MCF 10A (cell line): ENCODE measurements around the gene CHKB. TPM values are rescaled to one million over a fixed set of nuclear protein-coding genes. Genes with fewer than 3 reads are reported as not detected.

ENCODE experiments used
- BruUV-seq: library from RNA; stranded (reverse); fragments of 400-500 nt; replicated peaks from 2 replicates; lab custom pipeline; 2021; lab: Mats Ljungman, UMichigan
- CTCF ChIA-PET: fragments of 300-600 bp; sonication (Branson Sonifier 250); formaldehyde crosslinking; extraction: SDS; loops from one replicate; lab custom pipeline; 2021; ENCODE audit warnings: antibody characterized with exemption, inconsistent platforms; lab: Yijun Ruan, JAX
- POLR2A ChIA-PET: fragments of 300-600, 350-650 bp; sonication (Branson Sonifier 250); formaldehyde crosslinking; extraction: SDS; loops from one replicate; lab custom pipeline; 2020; ENCODE audit warnings: antibody characterized with exemption, inconsistent platforms; lab: Yijun Ruan, JAX
- DNase-seq: peaks from one replicate; pipeline ENCODE4 v3.0.0-alpha.2; 2018; ENCODE audit not compliant: unreplicated experiment
- H3K27ac Mint-ChIP-seq: one replicate; pipeline ENCODE4 v1.8.0; 2022; ENCODE audit warnings: mild to moderate bottlenecking, low read depth, mixed read lengths; ENCODE audit not compliant: unreplicated experiment
- H3K27me3 Mint-ChIP-seq: one replicate; pipeline ENCODE4 v1.8.0; 2022; ENCODE audit warnings: mixed read lengths; ENCODE audit not compliant: insufficient read depth, unreplicated experiment
- H3K36me3 Mint-ChIP-seq: one replicate; pipeline ENCODE4 v1.8.0; 2022; ENCODE audit warnings: mild to moderate bottlenecking, moderate library complexity, mixed read lengths; ENCODE audit not compliant: insufficient read depth, unreplicated experiment
- H3K4me1 Mint-ChIP-seq: one replicate; pipeline ENCODE4 v1.8.0; 2022; ENCODE audit warnings: mixed read lengths; ENCODE audit not compliant: insufficient read depth, unreplicated experiment
- H3K4me3 Mint-ChIP-seq: one replicate; pipeline ENCODE4 v1.8.0; 2022; ENCODE audit warnings: mild to moderate bottlenecking, moderate library complexity, mixed read lengths; ENCODE audit not compliant: unreplicated experiment
- H3K9me3 Mint-ChIP-seq: one replicate; pipeline ENCODE4 v1.8.0; 2022; ENCODE audit warnings: mixed read lengths; ENCODE audit not compliant: unreplicated experiment
- intact Hi-C: fragments of 100-400 bp; cut with micrococcal nuclease; formaldehyde crosslinking; loops from 2 replicates; pipeline ENCODE4 v1.14.1; 2022
- total RNA-seq: library from RNA; stranded (reverse); gene quantifications from 2 replicates; pipeline ENCODE4 v1.2.3, GENCODE V29; 2022
- TF ChIP-seq, protein P1 (sequence below): fragments of 200-600 bp; IDR thresholded peaks from one replicate; pipeline ENCODE4 v1.8.0; 2022; ENCODE audit warnings: antibody characterized with exemption, mild to moderate bottlenecking; ENCODE audit not compliant: unreplicated experiment

CHKB gene
- total RNA-seq, 1 experiment from 2014 or later, result 60.6 TPM

DNA sequence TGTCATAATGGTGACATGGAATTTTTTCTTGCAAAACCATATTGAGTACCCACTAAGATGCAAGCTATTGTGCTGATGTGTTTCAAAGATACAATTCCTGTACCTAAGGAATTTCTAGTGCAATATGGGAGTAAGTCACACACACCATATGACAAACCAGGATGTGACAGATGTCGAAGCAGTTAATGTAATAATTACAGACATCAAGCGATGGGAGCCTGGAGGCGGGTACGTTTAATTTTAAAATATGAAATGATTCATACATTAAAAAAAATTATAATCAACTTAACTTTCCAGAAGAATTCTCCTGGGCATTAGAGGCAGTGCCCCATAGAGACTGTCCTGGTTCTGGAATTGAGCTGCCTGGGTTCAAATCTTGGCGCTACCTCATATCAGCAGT lies 25.9 kb downstream of the CHKB start:
- H3K27me3 Mint-ChIP-seq, result no peaks in the 10 kb centered on the region
- no TSS peak for BruUV-seq
- intact Hi-C loops, result no loop called here
- DNase-seq, result no peak
- H3K36me3 Mint-ChIP-seq, result no peaks in the 10 kb centered on the region
- no peaks in the 10 kb centered on the region for H3K9me3 Mint-ChIP-seq
- no peak overlapping the region for H3K27ac Mint-ChIP-seq
- ChIA-PET CTCF (interaction anchor here (1.0 kb wide), 2 partner anchors 9 to 67 kb away, joined by 3 to 4 read pairs; no protein-coding TSS in a partner anchor), POLR2A (interaction anchor here (0.9 to 1.5 kb wide), 2 partner anchors 17 to 31 kb away, joined by 7 to 13 read pairs; partner anchors contain the start of gene SCO2)
- TF ChIP-seq, protein P1, sequence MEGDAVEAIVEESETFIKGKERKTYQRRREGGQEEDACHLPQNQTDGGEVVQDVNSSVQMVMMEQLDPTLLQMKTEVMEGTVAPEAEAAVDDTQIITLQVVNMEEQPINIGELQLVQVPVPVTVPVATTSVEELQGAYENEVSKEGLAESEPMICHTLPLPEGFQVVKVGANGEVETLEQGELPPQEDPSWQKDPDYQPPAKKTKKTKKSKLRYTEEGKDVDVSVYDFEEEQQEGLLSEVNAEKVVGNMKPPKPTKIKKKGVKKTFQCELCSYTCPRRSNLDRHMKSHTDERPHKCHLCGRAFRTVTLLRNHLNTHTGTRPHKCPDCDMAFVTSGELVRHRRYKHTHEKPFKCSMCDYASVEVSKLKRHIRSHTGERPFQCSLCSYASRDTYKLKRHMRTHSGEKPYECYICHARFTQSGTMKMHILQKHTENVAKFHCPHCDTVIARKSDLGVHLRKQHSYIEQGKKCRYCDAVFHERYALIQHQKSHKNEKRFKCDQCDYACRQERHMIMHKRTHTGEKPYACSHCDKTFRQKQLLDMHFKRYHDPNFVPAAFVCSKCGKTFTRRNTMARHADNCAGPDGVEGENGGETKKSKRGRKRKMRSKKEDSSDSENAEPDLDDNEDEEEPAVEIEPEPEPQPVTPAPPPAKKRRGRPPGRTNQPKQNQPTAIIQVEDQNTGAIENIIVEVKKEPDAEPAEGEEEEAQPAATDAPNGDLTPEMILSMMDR, result no peak
- no peak overlapping the region for H3K4me3 Mint-ChIP-seq
- H3K4me1 Mint-ChIP-seq, result peaks cover 14% of the 10 kb centered on the region

DNA sequence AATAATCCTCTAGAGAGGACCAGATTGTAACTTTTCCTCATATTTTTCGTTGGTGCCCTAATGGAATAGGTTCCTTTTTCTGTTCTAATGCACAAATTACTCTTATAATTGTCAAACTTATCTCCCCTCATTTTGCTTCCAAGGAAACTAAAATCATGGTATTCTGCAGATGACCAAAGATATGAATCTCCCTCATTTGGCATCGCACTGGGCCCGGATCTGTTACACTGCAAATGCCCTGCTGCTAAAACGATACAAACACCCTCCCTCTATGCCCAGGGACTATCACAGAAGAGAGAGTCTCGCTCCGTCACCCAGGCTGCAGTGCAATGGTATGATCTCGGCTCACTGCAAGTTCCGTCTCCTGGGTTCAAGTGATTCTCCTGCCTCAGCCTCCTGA lies 29.3 kb downstream of the CHKB start:
- no peak for DNase-seq
- TF ChIP-seq, protein P1, result no peak
- intact Hi-C loops, result no loop called here
- CTCF ChIA-PET, result interaction anchor here (0.8 kb wide), 1 partner anchor 10 kb away, joined by 3 read pairs; no protein-coding TSS in a partner anchor
- Mint-ChIP-seq H3K27me3 (no peaks in the 10 kb centered on the region), H3K27ac (no peak overlapping the region), H3K4me1 (no peaks in the 10 kb centered on the region), H3K9me3 (no peaks in the 10 kb centered on the region), H3K36me3 (no peaks in the 10 kb centered on the region), H3K4me3 (no peak overlapping the region)
- POLR2A ChIA-PET, result interaction anchor here (1.2 kb wide), 1 partner anchor 13 kb away, joined by 3 read pairs; no protein-coding TSS in a partner anchor
- no TSS peak for BruUV-seq

DNA sequence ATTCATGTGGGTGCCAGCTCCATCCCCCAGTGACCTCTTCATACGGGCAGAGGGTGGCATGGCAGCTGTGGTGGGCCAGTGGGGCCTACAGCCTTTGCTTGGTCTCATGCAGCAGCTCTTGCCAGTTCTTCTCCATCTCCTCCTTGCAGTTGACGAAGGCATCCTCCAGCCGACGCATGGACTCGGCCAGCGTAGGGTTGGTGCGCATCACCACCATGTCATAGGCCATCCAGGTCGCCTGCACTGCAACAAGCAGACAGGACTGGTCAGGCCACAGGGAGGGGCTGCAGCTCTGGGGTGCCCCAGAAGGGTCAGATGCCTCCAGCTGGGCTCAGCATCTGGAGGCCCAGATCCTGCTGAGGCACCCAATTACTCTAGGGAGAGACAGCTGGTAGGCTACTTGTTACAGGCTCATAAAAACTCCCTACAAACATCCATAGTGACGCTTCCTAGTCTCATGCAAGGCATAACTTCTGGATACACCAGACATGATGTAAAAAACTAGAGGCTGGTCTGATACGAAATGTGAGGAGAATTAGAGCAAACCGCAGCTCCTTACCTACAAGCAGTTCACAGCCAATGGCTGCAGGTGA lies 31.4 kb downstream of the CHKB start:
- ChIA-PET POLR2A (interaction anchor here (1.0 to 1.3 kb wide), 2 partner anchors 9 to 26 kb away, joined by 3 read pairs; partner anchors contain the start of gene SCO2), CTCF (interaction anchor here (0.6 to 2.4 kb wide), 3 partner anchors 12 to 95 kb away, joined by 3 to 14 read pairs (median 5); partner anchors contain the start of gene SYCE3)
- Mint-ChIP-seq H3K36me3 (no peaks in the 10 kb centered on the region), H3K27ac (no peak overlapping the region), H3K27me3 (no peaks in the 10 kb centered on the region), H3K4me3 (no peak overlapping the region), H3K9me3 (no peaks in the 10 kb centered on the region), H3K4me1 (no peaks in the 10 kb centered on the region)
- intact Hi-C loops, result no loop called here
- TF ChIP-seq, protein P1, result no peak
- BruUV-seq, result no TSS peak
- no peak for DNase-seq

DNA sequence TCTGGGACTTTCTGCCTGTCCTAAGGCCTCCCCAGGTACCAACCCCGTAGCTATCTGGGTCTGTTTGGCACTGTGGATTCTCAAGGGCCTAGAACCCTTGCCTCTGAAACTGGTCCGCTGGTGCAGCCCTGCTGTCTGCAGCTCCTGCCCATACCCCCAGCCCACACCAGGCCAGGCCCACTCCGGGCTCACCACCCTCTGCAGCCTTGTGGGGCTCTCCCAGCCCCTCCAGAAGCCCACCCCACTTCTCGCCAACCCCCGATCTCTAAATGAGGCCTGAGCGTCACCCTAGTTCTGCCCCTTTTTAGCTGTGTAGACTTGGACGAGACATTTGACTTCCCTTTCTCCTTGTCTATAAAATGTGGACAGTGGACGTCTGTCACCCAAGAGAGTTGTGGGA lies 32.3 kb downstream of the CHKB start:
- Mint-ChIP-seq H3K4me3 (no peak overlapping the region), H3K27me3 (no peaks in the 10 kb centered on the region), H3K27ac (no peak overlapping the region), H3K4me1 (no peaks in the 10 kb centered on the region), H3K9me3 (no peaks in the 10 kb centered on the region), H3K36me3 (no peaks in the 10 kb centered on the region)
- no TSS peak for BruUV-seq
- ChIA-PET POLR2A (interaction anchor here (0.6 to 1.3 kb wide), 4 partner anchors 9 to 470 kb away, joined by 3 to 5 read pairs (median 3); no protein-coding TSS in a partner anchor), CTCF (interaction anchor here (0.6 to 2.4 kb wide), 4 partner anchors 11 to 141 kb away, joined by 3 to 14 read pairs (median 5); partner anchors contain the start of gene SYCE3)
- TF ChIP-seq, protein P1, result no peak
- DNase-seq, result no peak
- intact Hi-C loops, result no loop called here
